Kidney (tissue), 14 donors: Measurements from ENCODE around the gene TOR3A. TPM values are rescaled to one million over a fixed set of nuclear protein-coding genes. Genes with fewer than 3 reads are reported as not detected.

Experiments used
- DNase-seq, 5 donors: peaks; one replicate each; pipeline ENCODE4 v3.0.0-alpha.2; 2013 to 2020
- FAIRE-seq: peaks from 2 replicates; lab custom pipeline; 2012; peaks lifted over from hg19 to GRCh38; lab: Jason Lieb, UNC
- H3K27ac ChIP-seq, 2 donors: one replicate each; pipeline ENCODE4 v1.7.0; 2013; ENCODE audit warnings: low read depth in 2 of 2, low read length in 2 of 2, inconsistent platforms in 1 of 2
- H3K27me3 ChIP-seq: one replicate; pipeline ENCODE4 v1.7.1; 2013; ENCODE audit warnings: low read length, inconsistent platforms; ENCODE audit not compliant: control insufficient read depth, insufficient read depth
- H3K36me3 ChIP-seq, 3 donors: one replicate each; pipeline versions ENCODE4 v1.7.0 to v1.7.1; 2013; ENCODE audit warnings: low read length in 3 of 3, control low read depth in 1 of 3, inconsistent platforms in 1 of 3; ENCODE audit not compliant: insufficient read depth in 3 of 3, control insufficient read depth in 2 of 3
- H3K4me1 ChIP-seq, 3 donors: one replicate each; pipeline versions ENCODE4 v1.7.0 to v1.7.1; 2013; ENCODE audit warnings: low read length in 3 of 3, inconsistent platforms in 1 of 3, low read depth in 1 of 3; ENCODE audit not compliant: control insufficient read depth in 2 of 3, insufficient read depth in 2 of 3
- H3K4me3 ChIP-seq, 3 donors: one replicate each; pipeline versions ENCODE4 v1.7.0 to v1.8.1; 2013; ENCODE audit warnings: low read length in 3 of 3, control low read depth in 1 of 3, inconsistent platforms in 1 of 3
- H3K9ac ChIP-seq, 3 donors: one replicate each; pipeline versions ENCODE4 v1.7.0 to v1.7.1; 2013; ENCODE audit warnings: low read length in 3 of 3, control low read depth in 1 of 3, inconsistent platforms in 1 of 3
- H3K9me3 ChIP-seq, 3 donors: one replicate each; pipeline versions ENCODE4 v1.7.0 to v1.7.1; 2013; ENCODE audit warnings: low read length in 3 of 3, control low read depth in 1 of 3, inconsistent platforms in 1 of 3; ENCODE audit not compliant: control insufficient read depth in 2 of 3, insufficient read depth in 1 of 3
- CTCF ChIP-seq: IDR thresholded peaks from 3 replicates; pipeline ENCODE4 v1.5.1; 2012; ENCODE audit warnings: mild to moderate bottlenecking, moderate library complexity, borderline replicate concordance; ENCODE audit not compliant: insufficient read depth; ENCODE audit errors: extremely low read depth
- intact Hi-C: fragments of 100-400 bp; cut with DNase I; formaldehyde crosslinking; loops from one replicate; pipeline ENCODE4 v1.11.1; 2022
- polyA plus RNA-seq: library from polyadenylated mRNA; stranded (reverse); fragments of 350-450 nt; fragmentation: Illumina TruSeq; extraction: RNeasy Lipid Tissue Mini Kit (QIAGEN cat#74804); gene quantifications from one replicate; pipeline ENCODE4 v1.2.3, GENCODE V29; 2014; ENCODE audit warnings: low read depth, low replicate concordance; ENCODE audit not compliant: insufficient read depth
- total RNA-seq: library from RNA; stranded (reverse); fragmentation: NEBNext Ultra II Directional; extraction: Animal tissue kit (Norgen Biotek cat#: 25700); gene quantifications from one replicate; pipeline ENCODE4 v1.2.1, GENCODE V29; 2021
- donor health status: control.
- donor health status: control.
- donor health status: control.
- donor health status: control.
- donor health status: control.
- donor health status: DM: yes; HTN: yes; CAD: no.
- donor health status: Normal renal cell carcinoma (clear cell type).

TOR3A gene
- total and polyA plus RNA-seq, 2 donors from 2014 or later = 23.1 to 33.1 TPM

GRCh38 chr1:179143322-179143721, 61.5 kb downstream of the TOR3A start:
- no peak overlapping the region for H3K27ac ChIP-seq
- H3K9ac ChIP-seq = no peak overlapping the region
- TF ChIP-seq CTCF = no peak
- intact Hi-C loops = no loop called here
- no peaks in the 10 kb centered on the region for H3K9me3 ChIP-seq
- DNase-seq (no peak), FAIRE-seq (no peak)
- no peaks in the 10 kb centered on the region for H3K4me1 ChIP-seq
- no peaks in the 10 kb centered on the region for H3K36me3 ChIP-seq
- no peaks in the 10 kb centered on the region for H3K27me3 ChIP-seq
- H3K4me3 ChIP-seq = no peak overlapping the region

GRCh38 chr1:179144626-179145025, 62.8 kb downstream of the TOR3A start:
- Histone ChIP-seq H3K36me3 (no peaks in the 10 kb centered on the region), H3K4me3 (no peak overlapping the region), H3K9ac (no peak overlapping the region), H3K27ac (no peak overlapping the region), H3K27me3 (no peaks in the 10 kb centered on the region), H3K9me3 (no peaks in the 10 kb centered on the region), H3K4me1 (no peaks in the 10 kb centered on the region)
- DNase-seq = no peak
- TF ChIP-seq CTCF = no peak
- intact Hi-C loops = no loop called here
- FAIRE-seq = no peak

DNA sequence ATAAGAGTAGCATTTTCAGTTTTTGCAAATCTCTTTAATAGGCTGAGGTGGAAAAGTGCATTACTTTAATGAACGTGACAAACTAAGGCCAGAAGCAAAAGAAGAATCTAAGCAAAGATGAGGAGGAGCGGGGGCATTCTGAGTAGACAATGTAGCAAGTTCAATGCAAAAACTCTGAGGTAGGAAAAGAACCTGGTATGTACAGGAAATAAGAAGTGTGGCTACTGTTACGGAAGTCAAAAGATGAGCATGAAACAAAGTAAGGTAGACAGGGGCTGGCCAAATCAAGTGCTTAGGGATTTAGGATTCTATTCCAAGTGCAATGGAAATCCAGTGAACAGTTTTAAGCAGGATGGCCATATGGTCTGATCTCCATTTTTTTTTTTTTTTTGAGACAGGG, 63.7 kb downstream of the TOR3A start:
- no peak for FAIRE-seq
- no peak for TF ChIP-seq CTCF
- no peaks in the 10 kb centered on the region for H3K27me3 ChIP-seq
- no peak overlapping the region for H3K4me3 ChIP-seq
- intact Hi-C loops = no loop called here
- no peak overlapping the region for H3K9ac ChIP-seq
- no peaks in the 10 kb centered on the region for H3K9me3 ChIP-seq
- no peak for DNase-seq
- H3K36me3 ChIP-seq = no peaks in the 10 kb centered on the region
- no peaks in the 10 kb centered on the region for H3K4me1 ChIP-seq
- no peak overlapping the region for H3K27ac ChIP-seq

Other genes with a start within 250 kb of the TOR3A start
- gene ANGPTL1, start 211.0 kb upstream of the TOR3A start, total RNA-seq = 24.5 TPM
- 8.2 TPM for gene ANGPTL1, start 211.0 kb upstream of the TOR3A start, polyA plus RNA-seq
- gene FAM20B, start 56.2 kb upstream of the TOR3A start, total RNA-seq = 50.2 TPM
- gene FAM20B, start 56.2 kb upstream of the TOR3A start, polyA plus RNA-seq = 17.0 TPM
- 29.6 TPM for gene ABL2, start 147.6 kb downstream of the TOR3A start, total RNA-seq
- gene ABL2, start 147.6 kb downstream of the TOR3A start, polyA plus RNA-seq = 1.6 TPM
- 58.1 TPM for gene SOAT1, start 211.7 kb downstream of the TOR3A start, total RNA-seq
- 6.8 TPM for gene SOAT1, start 211.7 kb downstream of the TOR3A start, polyA plus RNA-seq